ENCODE data around the gene NFATC2IP.
"Not testable (repeated sequence)": the region's sequence is repeated elsewhere in the genome, so short reads cannot be mapped to it uniquely, and the experiment has no call there.

Gene NFATC2IP

GRCh38 chr16:28926284-28926683 lies 24.5 kb upstream of the NFATC2IP start:
- DNase-seq (ENCODE audit: low read depth): not testable (repeated sequence)

- DNase-seq (ENCODE audit: low read depth): no peak
These were observed 22.9 kb upstream of the NFATC2IP start for GRCh38 chr16:28927815-28928214.

- no peak for DNase-seq (ENCODE audit: low read depth)
These were observed 20.5 kb upstream of the NFATC2IP start for GRCh38 chr16:28930203-28930602.

- DNase-seq (ENCODE audit: low read depth): no peak
These were observed 20.1 kb upstream of the NFATC2IP start for GRCh38 chr16:28930652-28931051.

- DNase-seq (ENCODE audit: low read depth): no peak
These were observed 18.9 kb upstream of the NFATC2IP start, which contains the start of gene CD19 for GRCh38 chr16:28931801-28932225. TSS of gene CD19 (plus strand) at chr16:28931971. CDS start at chr16:28932001, 30 bp downstream.

- DNase-seq (ENCODE audit: low read depth): no peak
These were observed 18.2 kb upstream of the NFATC2IP start for GRCh38 chr16:28932339-28933141.

- no peak for DNase-seq (ENCODE audit: low read depth)
These were observed 17.6 kb upstream of the NFATC2IP start for GRCh38 chr16:28933171-28933570.

GRCh38 chr16:28935346-28935745 lies 15.4 kb upstream of the NFATC2IP start:
- no peak for DNase-seq (ENCODE audit: low read depth)

GRCh38 chr16:28935924-28936783 lies 14.6 kb upstream of the NFATC2IP start:
- no peak for DNase-seq (ENCODE audit: low read depth)

- DNase-seq (ENCODE audit: low read depth): no peak
These were observed 14.0 kb upstream of the NFATC2IP start for GRCh38 chr16:28936784-28937155.

GRCh38 chr16:28937222-28937876 lies 13.4 kb upstream of the NFATC2IP start:
- no peak for DNase-seq (ENCODE audit: low read depth)

- no peak for DNase-seq (ENCODE audit: low read depth)
These were observed 12.0 kb upstream of the NFATC2IP start for GRCh38 chr16:28938721-28939120.

GRCh38 chr16:28939825-28940224 lies 10.9 kb upstream of the NFATC2IP start:
- DNase-seq (ENCODE audit: low read depth): not testable (repeated sequence)

- DNase-seq (ENCODE audit: low read depth): no peak
These were observed 7.5 kb upstream of the NFATC2IP start for GRCh38 chr16:28943281-28943680.

GRCh38 chr16:28946681-28947080 lies 4.1 kb upstream of the NFATC2IP start:
- DNase-seq (ENCODE audit: low read depth): no peak

- DNase-seq (ENCODE audit: low read depth): no peak
These were observed 740 bp downstream of the NFATC2IP start for GRCh38 chr16:28951410-28951943.

- no peak for DNase-seq (ENCODE audit: low read depth)
These were observed 7.5 kb downstream of the NFATC2IP start for GRCh38 chr16:28958216-28958615.

- DNase-seq (ENCODE audit: low read depth): no peak
These were observed 8.1 kb downstream of the NFATC2IP start for GRCh38 chr16:28958836-28959235.

GRCh38 chr16:28964072-28964471 lies 13.3 kb downstream of the NFATC2IP start:
- no peak for DNase-seq (ENCODE audit: low read depth)

- DNase-seq (ENCODE audit: low read depth): no peak
These were observed 13.8 kb downstream of the NFATC2IP start for GRCh38 chr16:28964496-28964895.

- DNase-seq (ENCODE audit: low read depth): no peak
These were observed 16.4 kb downstream of the NFATC2IP start for GRCh38 chr16:28967156-28967555.

- DNase-seq (ENCODE audit: low read depth): not testable (repeated sequence)
These were observed 19.0 kb downstream of the NFATC2IP start for GRCh38 chr16:28969696-28970095.
